ENCODE data around the gene RAB35.

DNA sequence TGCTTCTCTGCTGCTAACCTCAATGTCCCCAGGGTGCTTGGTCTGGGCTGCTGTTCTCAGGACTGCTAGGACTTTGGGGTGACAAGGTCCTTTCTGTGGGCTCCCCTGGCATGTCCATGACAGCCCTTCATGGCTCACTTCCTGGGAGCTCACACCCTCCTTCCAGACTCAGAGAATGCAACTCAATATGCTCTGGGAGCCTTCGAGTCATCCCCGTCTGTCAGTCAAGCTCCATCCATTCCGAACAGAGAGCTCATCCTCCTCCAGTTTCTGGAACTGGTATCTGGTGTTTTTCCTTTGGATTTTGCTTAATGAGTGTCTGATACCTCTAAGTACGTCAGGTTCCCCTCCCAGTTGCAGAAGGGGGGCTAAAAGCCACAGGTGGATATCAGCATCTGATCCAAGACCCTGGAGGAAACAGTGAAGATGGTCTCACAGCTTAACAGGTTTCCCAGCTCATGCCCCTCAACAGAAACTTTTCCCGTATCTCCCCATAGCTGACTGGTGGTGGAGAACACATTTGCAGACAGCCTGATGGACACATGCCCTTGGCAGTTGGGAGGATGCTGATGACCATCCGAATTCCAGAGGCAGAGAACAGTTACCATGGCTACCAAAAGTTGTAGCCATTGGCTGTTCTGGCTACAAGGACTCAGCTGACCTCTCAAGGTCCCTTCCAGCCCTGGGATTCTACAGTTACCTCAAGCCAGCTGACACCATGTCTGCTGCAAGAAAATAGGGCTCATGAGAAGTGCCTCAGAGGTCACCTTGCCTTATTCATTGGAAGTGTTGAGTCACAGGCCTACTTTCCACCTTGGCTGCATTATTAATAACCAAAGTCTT, 9.5 kb upstream of the RAB35 start:
- TF ChIP-seq POLR2A (IDR thresholded peaks at IDR 0.05) (no peak), CTCF (IDR thresholded peaks at IDR 0.05) (no peak), EP300 (IDR thresholded peaks at IDR 0.05) (no peak), POLR2AphosphoS5 (IDR thresholded peaks at IDR 0.05) (no peak)

Data from sigmoid colon (tissue), 4 donors.